Fibroblast of lung (primary cell): ENCODE data around the gene GAS7. TPM values are rescaled to one million over a fixed set of nuclear protein-coding genes. Genes with fewer than 3 reads are reported as not detected.

ENCODE experiments used
- DNase-seq, 2 donors: peaks; one replicate each; pipeline versions ENCODE4 v3.0.0 to v3.0.0-alpha.2; 2010; ENCODE audit warnings: low read depth in 2 of 2
- H2AFZ ChIP-seq: 2 replicates; pipeline ENCODE4 v1.5.1; 2012; ENCODE audit warnings: low read length, control low read depth, inconsistent platforms
- H3K27ac ChIP-seq: 2 replicates; pipeline ENCODE4 v1.5.1; 2011; ENCODE audit warnings: low read length, control low read depth; ENCODE audit not compliant: insufficient read depth
- H3K27me3 ChIP-seq: 2 replicates; pipeline ENCODE4 v1.5.1; 2011; ENCODE audit warnings: mild to moderate bottlenecking, low read length; ENCODE audit not compliant: control insufficient read depth, insufficient read depth
- H3K36me3 ChIP-seq: 2 replicates; pipeline ENCODE4 v1.5.1; 2011; ENCODE audit warnings: low read length; ENCODE audit not compliant: control insufficient read depth, insufficient read depth
- H3K4me1 ChIP-seq: 2 replicates; pipeline ENCODE4 v1.5.1; 2011; ENCODE audit warnings: low read length; ENCODE audit not compliant: control insufficient read depth, insufficient read depth; ENCODE audit errors: extremely low read depth
- H3K4me2 ChIP-seq: 2 replicates; pipeline ENCODE4 v1.5.1; 2011; ENCODE audit warnings: low read length, control low read depth; ENCODE audit not compliant: insufficient read depth; ENCODE audit errors: extremely low read depth
- H3K4me3 ChIP-seq, 4 experiments: fragments of 200-600 bp in 1 of 4; sonication (generic) in 1 of 4; replicated peaks in 1 of 4; 2 replicates each; pipeline ENCODE4 v1.5.1; 2011 to 2016; ENCODE audit warnings: low read length in 4 of 4, low read depth in 3 of 4, mild to moderate bottlenecking in 3 of 4, control low read depth in 2 of 4, inconsistent platforms in 1 of 4, mixed read lengths in 1 of 4; ENCODE audit not compliant: insufficient read depth in 1 of 4; ENCODE audit errors: control extremely low read depth in 1 of 4
- H3K79me2 ChIP-seq: 2 replicates; pipeline ENCODE4 v1.5.1; 2012; ENCODE audit warnings: mild to moderate bottlenecking, low read length, inconsistent platforms; ENCODE audit not compliant: control insufficient read depth, insufficient read depth
- H3K9ac ChIP-seq: 2 replicates; pipeline ENCODE4 v1.5.1; 2011; ENCODE audit warnings: mild to moderate bottlenecking, low read length, control low read depth; ENCODE audit not compliant: insufficient read depth
- H3K9me3 ChIP-seq: 2 replicates; pipeline ENCODE4 v1.5.1; 2012; ENCODE audit warnings: low read depth, low read length; ENCODE audit not compliant: control insufficient read depth, insufficient read depth
- H4K20me1 ChIP-seq: 2 replicates; pipeline ENCODE4 v1.5.1; 2011; ENCODE audit warnings: low read length; ENCODE audit not compliant: control insufficient read depth, insufficient read depth; ENCODE audit errors: extremely low read depth
- CTCF ChIP-seq, 2 donors: IDR thresholded peaks in 1 of 2; conservative IDR thresholded peaks in 1 of 2; 1 replicate in 1 of 2; 2 replicates in 1 of 2; pipeline ENCODE4 v1.5.1; 2011 to 2012; ENCODE audit warnings: low read length in 2 of 2, control low read depth in 1 of 2, inconsistent platforms in 1 of 2, low read depth in 1 of 2, mild to moderate bottlenecking in 1 of 2
- EZH2 ChIP-seq: IDR thresholded peaks from 2 replicates; pipeline ENCODE4 v1.5.1; 2012; ENCODE audit warnings: low read length, control low read depth, mild to moderate bottlenecking; ENCODE audit errors: missing control alignments
- polyA plus RNA-seq, 2 donors: library from polyadenylated mRNA; depleted of rRNA in 1 of 2; stranded (reverse) in 1 of 2; unstranded in 1 of 2; fragments of >200 nt; gene quantifications; 2 replicates each; pipeline ENCODE4 v1.2.1, GENCODE V29; 2011 to 2012; ENCODE audit warnings: missing spikeins in 1 of 2
- total RNA-seq: library from RNA; depleted of rRNA; stranded (reverse); fragments of >200 nt; gene quantifications from 2 replicates; pipeline ENCODE4 v1.2.1, GENCODE V29; 2014

GAS7 gene
- total and polyA plus RNA-seq, 2 donors (not counting 1 experiment from before 2014, with no cell fraction given), result 0.58 to 2.6 TPM

GRCh38 chr17:10233161-10233560 is 34.8 kb upstream of the GAS7 start:
- Histone ChIP-seq H4K20me1 (no peaks in the 10 kb centered on the region), H2AFZ (no peak overlapping the region), H3K4me3 (no peak overlapping the region), H3K27ac (no peak overlapping the region), H3K9ac (no peak overlapping the region), H3K4me2 (no peak overlapping the region), H3K79me2 (no peaks in the 10 kb centered on the region), H3K36me3 (no peaks in the 10 kb centered on the region), H3K27me3 (no peaks in the 10 kb centered on the region), H3K4me1 (no peaks in the 10 kb centered on the region), H3K9me3 (no peaks in the 10 kb centered on the region)
- no peak for DNase-seq
- no peak for TF ChIP-seq EZH2
- no peak for TF ChIP-seq CTCF (conservative IDR thresholded peaks at IDR 0.05 in 1 of 2, IDR thresholded peaks at IDR 0.05 in 1 of 2; ENCODE audit: low read depth in 1 of 2, low read length in 2 of 2)

- DNase-seq, result no peak
- Histone ChIP-seq H3K9me3 (no peaks in the 10 kb centered on the region), H3K27ac (no peak overlapping the region), H3K36me3 (no peaks in the 10 kb centered on the region), H2AFZ (no peak overlapping the region), H3K9ac (no peak overlapping the region), H3K79me2 (no peaks in the 10 kb centered on the region), H3K4me1 (no peaks in the 10 kb centered on the region), H3K4me3 (no peak overlapping the region), H3K27me3 (no peaks in the 10 kb centered on the region), H3K4me2 (no peak overlapping the region), H4K20me1 (no peaks in the 10 kb centered on the region)
- TF ChIP-seq EZH2 (no peak), CTCF (conservative IDR thresholded peaks at IDR 0.05 in 1 of 2, IDR thresholded peaks at IDR 0.05 in 1 of 2; ENCODE audit: low read depth in 1 of 2, low read length in 2 of 2) (no peak)
Measured at GRCh38 chr17:10229181-10229580, 30.8 kb upstream of the GAS7 start.

GRCh38 chr17:10226930-10227695 is 28.7 kb upstream of the GAS7 start:
- Histone ChIP-seq H4K20me1 (no peaks in the 10 kb centered on the region), H3K27me3 (no peaks in the 10 kb centered on the region), H3K4me1 (no peaks in the 10 kb centered on the region), H2AFZ (no peak overlapping the region), H3K27ac (no peak overlapping the region), H3K4me2 (no peak overlapping the region), H3K4me3 (no peak overlapping the region), H3K9ac (no peak overlapping the region), H3K79me2 (no peaks in the 10 kb centered on the region), H3K36me3 (no peaks in the 10 kb centered on the region), H3K9me3 (no peaks in the 10 kb centered on the region)
- peak; percentile 58 to 96 for TF ChIP-seq CTCF (conservative IDR thresholded peaks at IDR 0.05 in 1 of 2, IDR thresholded peaks at IDR 0.05 in 1 of 2; ENCODE audit: low read depth in 1 of 2, low read length in 2 of 2)
- no peak for TF ChIP-seq EZH2
- DNase-seq, result peak in 1 of 2 donors; percentile 34
